Germinal center (tissue), 1 donor: ENCODE results near the gene PCDHGA8.

ENCODE experiments used
- DNase-seq: peaks from one replicate; pipeline ENCODE4 v3.0.0; 2012; ENCODE audit warnings: mixed read lengths, low spot score

Gene PCDHGA8

DNA sequence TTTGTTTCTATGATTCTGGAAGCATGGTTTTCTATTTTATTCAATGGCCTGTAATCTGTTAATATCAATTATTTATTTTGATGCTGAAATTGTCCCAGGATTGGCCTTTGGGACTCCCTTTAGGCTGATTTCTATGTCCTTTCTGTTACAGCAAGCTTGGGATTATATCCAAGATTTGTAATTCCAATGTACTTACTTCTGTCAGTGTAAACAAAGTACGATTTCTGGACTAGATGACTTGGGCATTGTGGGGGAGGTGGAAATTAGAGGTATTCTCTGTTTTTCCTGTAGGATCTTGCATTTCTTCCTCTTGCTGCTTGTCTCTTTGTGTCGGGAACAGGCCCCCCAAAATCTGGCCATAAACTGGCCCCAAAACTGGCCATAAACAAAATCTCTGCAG is 41.6 kb downstream of the PCDHGA8 start:
- no peak for DNase-seq

DNA sequence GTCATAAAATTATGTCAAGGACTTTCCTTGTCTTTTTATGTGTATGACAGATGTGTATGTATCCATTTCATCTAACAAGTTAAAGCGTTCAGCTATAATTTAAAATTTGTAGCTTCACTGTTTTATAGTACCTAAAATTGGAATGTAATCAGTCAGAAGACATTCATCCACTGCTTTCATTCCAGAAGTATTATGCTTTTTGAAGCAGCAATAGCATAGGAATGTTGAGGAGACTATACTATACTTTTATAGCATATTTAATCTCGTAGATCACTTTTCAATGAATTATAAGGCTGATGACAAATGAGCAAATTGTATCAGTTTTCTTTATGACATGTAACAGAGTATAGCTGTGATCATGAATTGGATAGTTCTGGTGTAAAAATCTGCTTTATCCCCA is 44.8 kb downstream of the PCDHGA8 start:
- no peak for DNase-seq

DNA sequence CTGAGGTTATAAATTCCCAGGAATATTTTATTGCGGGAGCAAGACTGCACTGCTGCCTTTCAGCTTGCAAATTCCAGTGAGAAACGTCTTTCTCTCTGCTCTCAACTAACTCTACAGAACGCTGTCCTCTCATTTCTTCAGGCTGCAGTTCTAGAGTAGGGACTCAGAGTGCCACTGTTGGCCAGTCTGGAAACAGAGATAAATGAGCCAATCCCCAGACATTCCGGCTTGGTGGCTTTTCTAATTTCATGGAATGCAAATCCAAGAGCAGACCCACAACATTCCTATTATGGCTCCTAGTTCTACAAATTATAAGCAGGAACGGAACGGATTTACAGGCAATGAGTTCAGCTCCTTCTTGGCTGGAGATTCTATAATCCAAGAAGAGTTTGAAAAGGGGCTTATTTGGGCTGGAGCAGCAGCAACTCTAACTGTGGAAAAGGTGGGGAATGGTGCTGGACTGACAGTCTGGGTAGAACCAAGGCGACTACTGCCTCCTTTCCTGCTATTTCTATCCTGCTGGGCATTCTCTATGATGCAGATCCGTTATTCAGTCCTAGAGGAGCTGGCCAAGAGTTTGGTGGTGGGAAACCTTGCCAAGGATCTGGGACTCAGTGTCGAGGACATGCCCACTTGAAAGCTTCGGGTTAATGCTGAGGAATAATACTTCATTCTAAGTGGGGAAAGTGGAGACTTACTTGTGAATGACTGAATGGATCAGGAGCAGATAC is 47.1 kb downstream of the PCDHGA8 start:
- no peak for DNase-seq

DNA sequence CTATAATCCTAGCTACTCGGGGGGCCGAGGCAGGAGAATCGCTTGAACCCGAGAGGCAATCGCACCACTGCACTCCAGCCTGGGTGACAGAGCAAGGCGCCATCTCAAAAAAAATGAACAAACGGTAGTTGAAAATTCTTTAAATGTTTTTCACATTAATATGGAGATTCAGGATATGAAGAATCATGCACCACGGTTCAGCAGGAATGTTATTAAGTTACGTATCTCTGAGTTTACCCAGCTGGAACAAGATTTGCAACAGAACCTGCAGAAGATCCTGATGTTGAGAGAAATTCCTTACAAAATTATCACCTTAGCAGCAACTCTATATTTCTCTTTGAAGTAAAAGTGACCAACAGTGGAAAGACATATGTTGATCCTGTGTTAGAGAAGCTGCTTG is 47.9 kb downstream of the PCDHGA8 start:
- DNase-seq = no peak

DNA sequence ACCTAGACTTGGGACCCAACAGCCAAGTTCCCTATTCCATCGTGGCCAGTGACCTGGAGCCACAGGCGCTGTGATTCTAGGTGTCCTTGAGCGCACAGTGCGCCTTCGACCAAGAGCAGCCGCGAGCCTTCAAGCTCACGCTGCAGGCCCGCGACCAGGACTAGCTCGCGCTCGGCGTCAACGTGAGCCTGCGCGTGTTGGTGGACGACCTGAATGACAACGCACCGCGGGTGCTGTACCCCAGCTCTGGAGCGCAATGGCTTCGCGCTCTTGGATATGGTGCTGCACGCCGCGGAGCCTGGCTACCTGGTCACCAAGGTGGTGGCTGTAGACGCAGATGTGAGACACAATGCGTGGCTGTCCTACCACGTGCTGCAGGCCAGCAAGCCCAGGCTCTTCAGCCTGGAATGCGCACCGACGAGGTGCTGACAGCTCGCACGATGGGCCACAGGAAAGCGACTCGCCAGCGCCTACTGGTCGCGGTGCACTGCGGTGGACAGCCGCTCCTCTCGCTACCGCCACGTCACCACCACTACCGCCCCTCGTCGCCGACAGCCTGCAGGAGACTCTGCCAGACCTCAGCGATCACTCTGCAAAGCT is 49.2 kb downstream of the PCDHGA8 start:
- DNase-seq = no peak
